Muscle of leg (tissue), 11 donors: ENCODE data around the gene TRAF6. TPM values are rescaled to one million over a fixed set of nuclear protein-coding genes. Genes with fewer than 3 reads are reported as not detected.
"Not testable (repeated sequence)": the region's sequence is repeated elsewhere in the genome, so short reads cannot be mapped to it uniquely, and the experiment has no call there.

Experiments used
- DNase-seq: peaks from one replicate; pipeline ENCODE4 v3.0.0; 2013
- H3K27ac ChIP-seq: one replicate; pipeline ENCODE4 v1.5.1; 2013; ENCODE audit warnings: mild to moderate bottlenecking, low read length, control low read depth
- H3K27me3 ChIP-seq: one replicate; pipeline ENCODE4 v1.6.1; 2013; ENCODE audit warnings: low read length; ENCODE audit not compliant: control insufficient read depth, insufficient read depth
- H3K36me3 ChIP-seq: one replicate; pipeline ENCODE4 v1.6.1; 2013; ENCODE audit warnings: low read length; ENCODE audit not compliant: control insufficient read depth, insufficient read depth
- H3K4me1 ChIP-seq: one replicate; pipeline ENCODE4 v1.6.1; 2013; ENCODE audit warnings: low read length; ENCODE audit not compliant: control insufficient read depth, insufficient read depth
- H3K4me3 ChIP-seq: one replicate; pipeline ENCODE4 v1.5.1; 2013; ENCODE audit warnings: low read length, control low read depth
- H3K9me3 ChIP-seq: replicated peaks from 2 replicates; pipeline ENCODE4 v1.6.1; 2013; ENCODE audit warnings: low read depth, low read length; ENCODE audit not compliant: control insufficient read depth
- WGBS: methylation state at CpG from one replicate; pipeline ENCODE4 v1.1.5; 2013; ENCODE audit warnings: missing lambda C conversion rate; ENCODE audit not compliant: insufficient coverage; 5-methylcytosine and 5-hydroxymethylcytosine counted together
- polyA plus RNA-seq, 8 donors: library from polyadenylated mRNA; unstranded; fragments of 120-200 nt; gene quantifications; one replicate each; pipeline versions ENCODE4 v1.2.1 to v1.2.3, GENCODE V29; 2013; ENCODE audit warnings: inconsistent platforms in 1 of 8, low replicate concordance in 1 of 8; ENCODE audit not compliant: insufficient read length in 8 of 8, insufficient read depth in 1 of 8
- total RNA-seq: library from RNA; stranded (reverse); fragments of 120-200 nt; gene quantifications from one replicate; pipeline ENCODE4 v1.2.4, GENCODE V29; 2013

Gene TRAF6
- total and polyA plus RNA-seq, 9 donors = 13.4 to 19.8 (median 16.6) TPM

- no peaks in the 10 kb centered on the region for H3K9me3 ChIP-seq
- H3K4me1 ChIP-seq = peaks cover 7% of the 10 kb centered on the region
- H3K4me3 ChIP-seq = no peak overlapping the region
- no CpG with 5 or more reads among the region's 1 CpG for WGBS
- H3K36me3 ChIP-seq = peaks cover 10% of the 10 kb centered on the region
- H3K27me3 ChIP-seq = no peaks in the 10 kb centered on the region
- peak; percentile 51 for DNase-seq
- peak overlapping the region; percentile 83 for H3K27ac ChIP-seq
Observed at GRCh38 chr11:36500315-36500721, 9.8 kb downstream of the TRAF6 start.

GRCh38 chr11:36499315-36499714 lies 10.8 kb downstream of the TRAF6 start:
- WGBS = no CpG with 5 or more reads among the region's 4 CpGs
- H3K4me3 ChIP-seq = no peak overlapping the region
- H3K27me3 ChIP-seq = no peaks in the 10 kb centered on the region
- H3K9me3 ChIP-seq = no peaks in the 10 kb centered on the region
- DNase-seq = no peak
- no peak overlapping the region for H3K27ac ChIP-seq
- H3K36me3 ChIP-seq = peaks cover 11% of the 10 kb centered on the region
- H3K4me1 ChIP-seq = peaks cover 7% of the 10 kb centered on the region

- Histone ChIP-seq H3K27me3 (no peaks in the 10 kb centered on the region), H3K36me3 (peaks cover 16% of the 10 kb centered on the region), H3K4me3 (no peak overlapping the region), H3K9me3 (no peaks in the 10 kb centered on the region), H3K27ac (no peak overlapping the region), H3K4me1 (peaks cover 7% of the 10 kb centered on the region)
- WGBS = no CpG with 5 or more reads among the region's 1 CpG
- no peak for DNase-seq
Observed at GRCh38 chr11:36498721-36499120, 11.4 kb downstream of the TRAF6 start.

- DNase-seq = no peak
- Histone ChIP-seq H3K4me1 (no peaks in the 10 kb centered on the region), H3K27me3 (no peaks in the 10 kb centered on the region), H3K27ac (no peak overlapping the region), H3K36me3 (peaks cover 37% of the 10 kb centered on the region), H3K9me3 (no peaks in the 10 kb centered on the region), H3K4me3 (no peak overlapping the region)
Observed at GRCh38 chr11:36493332-36493731, 16.7 kb downstream of the TRAF6 start.

- Histone ChIP-seq H3K36me3 (peaks cover 35% of the 10 kb centered on the region), H3K4me1 (no peaks in the 10 kb centered on the region), H3K9me3 (no peaks in the 10 kb centered on the region), H3K4me3 (no peak overlapping the region), H3K27me3 (no peaks in the 10 kb centered on the region), H3K27ac (no peak overlapping the region)
- DNase-seq = peak; percentile 59
Observed at GRCh38 chr11:36492724-36493304, 17.3 kb downstream of the TRAF6 start.

- 95% methylated on average over 14 of the region's 16 CpGs for WGBS
- Histone ChIP-seq H3K4me3 (no peak overlapping the region), H3K27ac (no peak overlapping the region), H3K36me3 (peaks cover 47% of the 10 kb centered on the region), H3K27me3 (no peaks in the 10 kb centered on the region), H3K9me3 (no peaks in the 10 kb centered on the region), H3K4me1 (no peaks in the 10 kb centered on the region)
- DNase-seq = no peak
Observed at GRCh38 chr11:36490026-36490806, 19.9 kb downstream of the TRAF6 start.

- H3K4me3 ChIP-seq = no peak overlapping the region
- H3K4me1 ChIP-seq = no peaks in the 10 kb centered on the region
- no peaks in the 10 kb centered on the region for H3K9me3 ChIP-seq
- H3K27ac ChIP-seq = peak overlapping the region; percentile 32
- peaks cover 48% of the 10 kb centered on the region for H3K36me3 ChIP-seq
- no peak for DNase-seq
- H3K27me3 ChIP-seq = no peaks in the 10 kb centered on the region
- 67% methylated on average over 1 of the region's 5 CpGs for WGBS
Observed at GRCh38 chr11:36488096-36488495, 22.0 kb downstream of the TRAF6 start.

- no CpG with 5 or more reads among the region's 4 CpGs for whole genome bisulfite sequencing
- Histone ChIP-seq H3K4me1 (no peaks in the 10 kb centered on the region), H3K27ac (peak overlapping the region; percentile 32), H3K27me3 (no peaks in the 10 kb centered on the region), H3K4me3 (no peak overlapping the region), H3K36me3 (peaks cover 48% of the 10 kb centered on the region), H3K9me3 (no peaks in the 10 kb centered on the region)
- no peak for DNase-seq
Observed at GRCh38 chr11:36487619-36488018, 22.5 kb downstream of the TRAF6 start.

- Histone ChIP-seq H3K27me3 (no peaks in the 10 kb centered on the region), H3K27ac (no peak overlapping the region), H3K36me3 (peaks cover 37% of the 10 kb centered on the region), H3K4me1 (no peaks in the 10 kb centered on the region), H3K9me3 (no peaks in the 10 kb centered on the region), H3K4me3 (no peak overlapping the region)
- DNase-seq = no peak
- 100% methylated on average over 2 of the region's 6 CpGs for WGBS
Observed at GRCh38 chr11:36485298-36486002, 24.6 kb downstream of the TRAF6 start.

- not testable (repeated sequence) for H3K4me3 ChIP-seq, DNase-seq, H3K9me3 ChIP-seq, H3K27me3 ChIP-seq, H3K27ac ChIP-seq, H3K4me1 ChIP-seq
- H3K36me3 ChIP-seq = peaks cover 24% of the 10 kb centered on the region
- WGBS = 100% methylated on average over 1 of the region's 4 CpGs
Observed at GRCh38 chr11:36483042-36483441, 27.0 kb downstream of the TRAF6 start.
